Bone marrow (tissue), 2 donors: ENCODE data around the gene ZNF524.
"Not testable (repeated sequence)": the region's sequence is repeated elsewhere in the genome, so short reads cannot be mapped to it uniquely, and the experiment has no call there.

Experiments
- DNase-seq, 2 donors: peaks; one replicate each; lab custom pipeline; 2025; lab: John Stamatoyannopoulos, UW

The ZNF524 gene

DNA sequence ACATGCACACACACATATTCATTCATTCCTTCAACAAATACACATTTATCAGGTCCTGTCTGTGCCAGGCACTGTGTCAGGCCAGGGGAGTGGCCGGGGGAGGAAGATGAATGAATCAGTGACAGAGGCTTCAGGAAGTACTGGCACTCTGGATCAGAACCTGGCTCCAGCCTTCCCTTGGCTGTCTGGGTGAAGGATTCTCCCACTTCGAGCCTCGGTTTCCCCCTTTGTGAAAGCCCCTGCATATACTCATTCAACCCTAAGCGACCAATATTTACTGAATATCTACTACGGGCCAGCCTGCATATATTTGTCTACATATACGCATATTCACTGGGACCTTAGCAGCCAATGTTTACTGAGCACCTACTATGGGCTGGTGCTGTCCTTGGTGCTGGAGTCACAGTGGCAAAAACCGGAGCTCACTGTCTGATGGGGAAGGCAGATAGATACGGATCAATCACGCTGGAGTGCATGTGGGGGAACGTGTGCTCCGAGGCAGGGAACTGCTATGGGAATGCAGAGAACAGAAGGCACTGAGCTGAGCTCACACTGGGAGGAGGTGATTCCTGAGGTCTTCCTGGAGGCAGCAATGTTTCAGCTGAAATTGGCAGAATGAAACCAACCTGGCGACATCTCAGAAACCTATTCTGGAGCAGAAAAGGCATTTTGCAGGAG lies 18.8 kb upstream of the ZNF524 start:
- DNase-seq: peak in 1 of 2 donors; percentile 11

- DNase-seq: no peak
These were observed 18.3 kb upstream of the ZNF524 start for GRCh38 chr19:55581823-55582223.

DNA sequence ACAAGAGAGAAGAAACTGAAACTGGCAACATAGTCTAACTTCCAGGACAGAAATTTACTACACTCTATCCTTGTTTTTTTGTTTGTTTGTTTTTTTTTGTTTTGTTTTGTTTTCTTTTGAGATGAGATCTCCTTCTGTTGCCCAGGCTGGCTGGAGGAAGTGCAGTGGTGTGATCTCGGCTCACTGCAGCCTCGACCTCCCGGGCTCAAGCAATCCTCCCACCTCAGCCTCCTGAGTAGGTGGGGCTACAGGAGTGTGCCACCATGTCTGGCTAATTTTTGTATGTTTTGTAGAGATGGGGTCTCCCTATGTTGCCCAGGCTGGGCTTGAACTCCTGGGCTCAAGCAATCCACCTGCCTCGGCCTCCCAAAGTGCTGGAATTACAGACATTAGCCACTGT lies 17.8 kb upstream of the ZNF524 start:
- DNase-seq: not testable (repeated sequence)

- not testable (repeated sequence) for DNase-seq
These were observed 16.2 kb upstream of the ZNF524 start for GRCh38 chr19:55583897-55584296.

GRCh38 chr19:55584871-55585270 lies 15.2 kb upstream of the ZNF524 start:
- DNase-seq: no peak

- no peak for DNase-seq
These were observed 14.3 kb upstream of the ZNF524 start for GRCh38 chr19:55585658-55586339.

DNA sequence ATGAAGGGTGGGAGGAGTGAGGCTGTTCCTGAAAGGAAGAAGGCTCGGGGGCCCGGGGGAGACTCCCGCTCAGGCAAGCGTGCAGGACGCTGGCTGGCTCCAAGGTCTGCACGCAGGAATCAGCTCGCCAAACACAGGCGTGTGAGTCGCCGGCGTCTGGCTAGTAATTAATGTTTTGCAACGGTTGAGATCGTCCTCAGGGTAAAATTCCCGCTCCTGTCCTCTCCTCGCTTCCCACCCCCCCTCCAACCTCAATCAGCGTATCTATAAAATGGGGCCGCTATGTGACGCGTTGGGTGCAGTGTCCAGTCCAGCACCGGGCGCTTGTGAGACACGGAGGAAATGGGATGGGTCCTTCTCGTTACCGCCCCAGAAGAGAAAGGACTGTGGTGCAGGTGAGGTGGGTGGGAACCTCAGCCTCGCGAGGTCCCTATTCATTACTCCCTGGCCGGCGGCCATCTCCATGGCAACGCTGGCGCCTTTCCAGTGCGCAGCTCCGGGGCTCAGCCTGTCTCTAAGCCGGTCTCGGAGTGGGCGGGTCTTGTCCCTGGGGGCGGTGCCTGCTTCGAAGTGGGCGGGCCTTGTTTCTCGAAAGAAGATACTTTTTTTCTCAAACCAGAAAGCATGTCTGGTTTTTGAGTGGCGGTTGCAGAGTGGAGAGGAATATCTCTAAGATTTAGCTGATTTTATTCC lies 13.0 kb upstream of the ZNF524 start:
- DNase-seq: peak; percentile 68 to 69

DNA sequence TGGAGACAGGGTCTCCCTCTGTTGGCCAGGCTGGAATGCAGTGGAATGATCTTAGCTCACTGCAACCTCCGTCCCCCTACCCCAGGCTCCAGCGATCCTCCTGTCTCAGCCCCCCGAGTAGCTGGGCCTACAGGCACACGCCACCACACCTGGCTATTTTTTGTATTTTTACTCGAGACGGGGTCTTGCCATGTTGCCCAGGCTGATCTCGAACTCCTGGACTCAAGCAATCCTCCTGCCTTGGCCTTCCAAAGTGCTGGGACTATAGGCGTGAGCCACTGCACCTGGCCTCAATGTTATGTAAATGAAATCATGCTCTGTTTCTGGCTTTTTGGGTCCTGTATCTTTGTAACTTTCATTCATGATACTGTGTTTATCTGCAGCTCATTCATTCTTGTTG lies 11.3 kb upstream of the ZNF524 start:
- DNase-seq: no peak

DNA sequence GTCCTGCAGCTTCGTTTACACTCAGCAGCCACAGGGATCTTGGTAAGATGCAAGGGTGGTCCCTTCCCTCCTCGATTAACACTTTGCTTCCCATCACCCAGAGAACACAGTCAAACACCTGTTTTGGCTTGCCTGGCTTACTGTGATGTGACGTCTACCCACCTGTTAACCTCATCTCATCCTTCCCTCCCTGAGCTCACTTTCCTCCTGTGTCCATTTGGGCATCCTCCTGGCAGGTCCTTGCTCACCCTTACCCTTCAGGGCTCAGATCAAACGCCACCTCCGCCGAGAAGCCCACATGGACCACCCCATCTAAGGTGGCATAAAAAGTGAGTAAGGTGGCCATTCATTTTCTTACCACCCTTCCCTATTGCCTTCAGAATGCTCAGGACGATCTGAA lies 10.0 kb upstream of the ZNF524 start:
- DNase-seq: no peak

DNA sequence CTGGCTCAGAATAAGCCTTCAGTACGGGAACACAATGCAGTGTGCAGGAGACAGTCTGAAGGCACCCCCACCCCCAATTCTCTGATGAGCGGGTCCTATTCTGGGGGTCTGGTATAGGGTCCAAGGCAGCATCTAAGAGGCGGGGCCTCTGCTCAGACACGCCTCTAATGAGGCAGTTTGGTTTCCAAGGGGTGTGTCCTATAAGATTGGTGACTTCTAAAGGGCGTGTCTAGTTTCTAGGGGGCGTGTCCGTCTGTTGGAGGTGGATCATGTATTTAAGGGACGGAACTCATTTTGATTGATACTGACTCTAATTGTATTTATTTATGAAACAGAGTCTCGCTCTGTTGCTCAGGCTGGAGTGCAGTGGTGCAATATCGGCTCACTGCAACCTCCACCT lies 9.5 kb upstream of the ZNF524 start:
- DNase-seq: no peak

DNA sequence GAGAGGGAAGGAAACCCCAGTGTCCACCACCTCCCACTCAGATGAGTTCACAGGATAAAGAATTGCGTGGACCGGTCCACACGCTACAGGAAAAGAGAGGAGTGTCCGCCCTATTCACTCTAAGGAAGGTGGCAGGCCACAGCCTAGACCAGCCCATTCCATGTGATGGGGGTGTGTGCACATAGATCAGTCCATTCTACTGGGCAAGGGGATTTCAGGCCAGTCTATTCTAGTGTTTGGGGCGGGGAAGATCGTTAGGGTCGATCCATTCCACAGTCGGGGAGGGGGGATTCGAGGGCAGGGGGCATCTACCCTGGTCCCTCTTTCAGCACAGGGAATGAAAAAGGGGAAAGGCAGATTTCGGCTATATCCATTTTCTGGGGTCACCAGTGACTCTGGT lies 8.5 kb upstream of the ZNF524 start:
- DNase-seq: no peak

DNA sequence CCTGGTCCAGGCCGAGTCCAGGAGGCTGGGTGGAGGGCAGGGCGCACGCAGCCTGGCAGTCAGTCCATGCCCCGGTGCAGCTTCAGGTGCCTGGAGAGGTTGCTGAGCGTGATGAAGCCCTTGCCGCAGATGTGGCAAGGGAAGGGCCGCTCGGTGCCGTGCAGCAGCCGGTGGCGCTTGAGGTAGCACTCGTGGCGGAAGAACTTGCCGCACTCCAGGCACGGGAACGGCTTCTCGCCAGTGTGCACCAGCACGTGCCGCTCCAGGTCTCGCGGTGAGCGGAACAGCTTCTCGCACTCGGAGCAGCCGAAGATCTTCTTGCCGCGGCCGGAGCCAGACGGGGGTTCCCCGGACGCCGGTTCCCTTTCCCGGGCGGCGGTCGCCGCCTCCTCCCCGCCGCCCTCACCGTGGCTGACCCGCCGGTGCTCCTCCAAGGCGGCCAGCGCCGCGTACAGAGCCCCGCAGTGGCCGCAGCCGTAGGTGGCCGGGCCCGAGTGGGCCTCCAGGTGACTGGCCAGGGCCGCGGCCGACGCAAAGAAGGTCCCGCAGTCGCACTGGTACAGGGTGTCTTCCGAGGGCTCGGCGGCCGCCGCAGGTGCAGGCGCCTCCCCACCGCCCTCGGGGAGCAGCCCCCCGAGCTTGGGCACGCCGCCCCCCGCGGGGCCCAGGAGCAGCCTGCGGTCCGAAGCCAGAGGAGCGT lies 7.5 kb upstream of the ZNF524 start:
- no peak for DNase-seq

DNA sequence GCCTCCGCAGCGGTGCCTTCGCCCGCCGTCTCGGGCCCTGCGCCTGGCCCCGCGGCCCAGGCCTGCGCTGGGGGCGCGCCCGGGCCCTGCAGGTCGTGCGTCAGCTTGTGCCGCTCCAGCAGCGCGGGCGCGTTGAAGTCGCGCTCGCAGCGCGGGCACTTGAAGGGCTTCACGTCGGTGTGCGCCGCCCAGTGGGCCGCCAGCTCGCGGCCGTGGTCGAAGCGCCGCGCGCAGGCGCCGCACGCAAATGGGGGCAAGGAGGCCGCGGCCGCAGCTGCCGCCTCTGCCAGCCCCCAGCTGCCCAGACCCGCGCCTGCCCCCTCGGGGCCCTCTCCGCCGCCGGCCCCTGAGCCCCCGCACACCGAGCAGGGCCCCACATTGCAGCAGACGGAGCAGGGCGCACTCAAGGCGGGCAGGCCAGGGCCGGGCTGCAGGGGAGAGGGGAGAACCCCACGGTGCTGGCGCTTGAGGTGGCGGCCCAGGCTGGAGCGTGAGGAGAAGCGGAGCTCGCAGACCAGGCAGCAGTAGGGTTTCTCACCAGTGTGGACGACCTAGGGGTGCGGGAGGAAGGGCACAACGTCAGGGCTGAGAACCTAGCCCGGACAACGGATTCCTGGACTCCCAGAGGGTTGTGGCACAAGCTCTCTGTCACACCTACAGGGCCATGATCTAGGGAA lies 6.9 kb upstream of the ZNF524 start:
- DNase-seq: no peak

- no peak for DNase-seq
These were observed 5.0 kb upstream of the ZNF524 start for GRCh38 chr19:55594996-55595545.

DNA sequence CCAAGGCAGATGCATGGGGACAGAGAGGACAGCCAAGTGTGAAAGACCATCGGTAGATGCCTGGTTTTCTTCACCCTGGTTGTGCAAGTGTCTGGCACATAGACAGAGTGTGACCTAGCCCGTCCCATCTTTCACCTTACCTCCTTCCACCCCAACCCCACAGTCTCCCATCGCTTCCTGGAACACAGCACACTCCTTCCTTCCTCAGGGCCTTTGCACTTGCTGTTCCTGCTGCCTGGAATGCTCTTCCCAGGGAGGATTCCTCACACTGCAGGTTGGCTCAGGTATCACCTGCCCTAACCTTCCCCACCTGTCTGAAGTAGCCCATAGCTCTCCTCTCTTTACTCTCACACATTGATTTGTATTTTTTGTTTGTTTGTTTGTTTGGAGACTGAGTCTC lies 3.8 kb upstream of the ZNF524 start:
- DNase-seq: no peak

- no peak for DNase-seq
These were observed 2.6 kb upstream of the ZNF524 start for GRCh38 chr19:55597501-55597921.

DNA sequence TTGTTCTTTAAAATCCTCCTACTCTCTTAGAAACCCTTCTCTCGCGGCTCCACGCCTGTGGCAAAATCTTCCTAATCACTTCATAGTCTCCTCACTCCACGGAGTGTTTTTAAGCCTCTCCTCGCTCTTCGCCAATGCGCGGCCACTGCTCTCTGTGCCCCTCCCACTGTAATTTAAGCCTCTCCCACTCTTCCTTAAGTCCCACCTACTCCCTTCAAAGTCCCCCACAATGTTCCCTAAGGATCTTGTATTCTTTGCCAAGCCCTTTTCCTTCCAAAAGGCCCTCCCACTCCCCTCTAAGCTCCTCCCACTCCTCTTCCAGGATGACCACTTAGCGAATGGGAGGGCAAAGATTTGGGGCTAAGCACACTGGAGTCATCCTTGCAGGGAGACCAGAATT lies 2.1 kb upstream of the ZNF524 start:
- DNase-seq: no peak

DNA sequence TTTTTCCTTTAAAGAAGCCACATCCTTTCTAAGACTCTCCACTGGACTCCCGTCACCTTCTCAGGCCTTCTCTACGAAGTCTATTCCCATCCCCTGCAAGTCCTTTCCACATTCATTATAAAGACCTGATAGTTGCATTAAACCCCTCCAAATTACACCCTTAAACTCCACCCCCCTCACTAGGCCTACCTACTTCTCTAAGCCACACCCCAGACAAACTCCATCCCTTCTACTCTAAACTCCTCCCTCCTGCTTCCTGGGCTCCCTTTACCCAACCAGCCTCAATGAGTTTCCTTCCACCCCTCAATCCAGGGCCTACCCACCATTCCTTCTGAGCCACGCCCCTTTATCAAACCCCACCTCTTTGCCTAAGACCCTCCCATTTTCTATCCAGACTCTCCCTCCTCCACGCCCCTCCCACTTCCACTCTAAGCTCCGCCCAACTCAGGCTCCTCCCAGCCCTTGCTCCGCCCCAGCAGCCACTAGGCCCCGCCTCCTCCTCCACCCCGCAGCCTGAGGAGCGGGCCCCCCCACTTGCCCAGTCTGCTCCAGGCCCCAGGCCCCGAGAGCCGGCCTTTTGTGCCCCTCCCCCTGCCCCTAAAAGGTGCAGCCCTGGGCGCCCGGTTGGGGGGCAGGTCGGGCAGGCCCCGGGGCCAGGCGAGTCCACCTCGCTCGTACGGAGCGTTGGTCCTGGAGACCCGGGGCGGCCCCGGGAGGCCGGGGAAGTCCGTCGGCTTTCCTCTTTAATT lies 1.2 kb upstream of the ZNF524 start:
- DNase-seq: peak; percentile 94 to 99

DNA sequence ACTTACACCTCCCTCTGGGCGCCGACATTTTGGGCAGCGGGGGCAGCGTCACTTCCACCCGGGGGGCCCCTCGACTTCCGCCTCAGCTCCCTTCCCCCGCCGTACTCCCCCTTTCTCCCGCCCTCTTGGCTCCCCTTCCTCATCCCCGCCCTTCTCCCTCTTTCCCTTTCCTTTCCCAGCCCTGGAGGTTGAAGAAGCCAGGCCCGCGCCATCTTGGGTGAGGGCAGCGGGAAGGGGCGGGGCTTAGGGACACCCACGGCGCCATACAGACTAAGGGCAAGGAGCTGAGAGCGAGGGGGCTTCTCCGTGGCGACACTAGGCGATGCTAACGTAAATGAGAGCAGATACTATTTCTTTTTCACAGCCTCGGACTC lies 633 bp upstream of the ZNF524 start, which contains the start of gene FIZ1:
Gene FIZ1, minus strand, starts transcription at position 50 of the 374 bp plus-strand sequence. CDS start 1,652 bp downstream, outside the sequence.
- peak; percentile 97 to 100 for DNase-seq

DNA sequence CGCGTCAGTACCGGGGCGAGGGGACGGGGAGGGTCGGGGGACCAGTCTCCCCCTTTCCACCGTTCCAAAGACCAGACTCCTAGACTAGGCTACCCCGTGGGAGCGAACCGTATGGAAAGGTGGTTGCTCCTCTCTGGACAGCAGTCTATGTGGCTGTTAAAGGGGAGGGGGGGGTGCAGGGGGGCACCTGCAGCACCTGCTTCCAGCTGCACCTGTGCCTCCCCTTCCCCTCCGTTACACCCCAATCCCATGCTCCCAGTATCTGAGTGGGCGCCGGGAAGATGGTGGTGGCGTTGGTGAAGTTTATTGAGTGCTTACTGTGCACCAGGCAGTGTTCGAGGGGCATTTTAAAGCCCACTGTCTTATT lies 557 bp downstream of the ZNF524 start:
- DNase-seq: no peak

- DNase-seq: no peak
These were observed 996 bp downstream of the ZNF524 start for GRCh38 chr19:55601084-55601483.
